ENCODE measurements around the gene ABCA10.

ABCA10 gene

GRCh38 chr17:69134112-69134511 is 94.5 kb downstream of the ABCA10 start:
- DNase-seq (ENCODE audit: low read depth), result no peak
- no peak overlapping the region for H3K4me3 ChIP-seq (replicated peaks; ENCODE audit: low read depth, low read length)
- no peak for TF ChIP-seq CTCF (IDR thresholded peaks at IDR 0.05; ENCODE audit: low read length, missing control alignments)

- DNase-seq (ENCODE audit: low read depth), result no peak
- H3K4me3 ChIP-seq (replicated peaks; ENCODE audit: low read depth, low read length), result no peak overlapping the region
- TF ChIP-seq CTCF (IDR thresholded peaks at IDR 0.05; ENCODE audit: low read length, missing control alignments), result no peak
Observed at GRCh38 chr17:69130627-69131296, 97.9 kb downstream of the ABCA10 start.

- no peak for DNase-seq (ENCODE audit: low read depth)
- H3K4me3 ChIP-seq (replicated peaks; ENCODE audit: low read depth, low read length), result no peak overlapping the region
- no peak for TF ChIP-seq CTCF (IDR thresholded peaks at IDR 0.05; ENCODE audit: low read length, missing control alignments)
Observed at GRCh38 chr17:69123626-69124025, 105.0 kb downstream of the ABCA10 start.

GRCh38 chr17:69122065-69122464 is 106.6 kb downstream of the ABCA10 start:
- no peak for DNase-seq (ENCODE audit: low read depth)

GRCh38 chr17:69117855-69118784 is 110.5 kb downstream of the ABCA10 start:
- DNase-seq (ENCODE audit: low read depth), result no peak
- H3K4me3 ChIP-seq (replicated peaks; ENCODE audit: low read depth, low read length), result no peak overlapping the region
- TF ChIP-seq CTCF (IDR thresholded peaks at IDR 0.05; ENCODE audit: low read length, missing control alignments), result no peak

More at GRCh38 chr17:69122065-69122464, 106.6 kb downstream of the ABCA10 start:
- no peak overlapping the region for H3K4me3 ChIP-seq (replicated peaks; ENCODE audit: low read depth, low read length)
- TF ChIP-seq CTCF (IDR thresholded peaks at IDR 0.05; ENCODE audit: low read length, missing control alignments), result no peak

- H3K4me3 ChIP-seq (replicated peaks; ENCODE audit: low read depth, low read length), result no peak overlapping the region
- DNase-seq (ENCODE audit: low read depth), result no peak
- TF ChIP-seq CTCF (IDR thresholded peaks at IDR 0.05; ENCODE audit: low read length, missing control alignments), result no peak
Observed at GRCh38 chr17:69111794-69112193, 116.8 kb downstream of the ABCA10 start.
